Fibroblast of the conjunctiva (primary cell): Measurements from ENCODE around the gene AVEN.
"Not testable (repeated sequence)": the region's sequence is repeated elsewhere in the genome, so short reads cannot be mapped to it uniquely, and the experiment has no call there.

Source experiments
- DNase-seq: peaks from one replicate; pipeline ENCODE4 v3.0.0-alpha.2; 2010; ENCODE audit warnings: low read depth

AVEN gene

DNA sequence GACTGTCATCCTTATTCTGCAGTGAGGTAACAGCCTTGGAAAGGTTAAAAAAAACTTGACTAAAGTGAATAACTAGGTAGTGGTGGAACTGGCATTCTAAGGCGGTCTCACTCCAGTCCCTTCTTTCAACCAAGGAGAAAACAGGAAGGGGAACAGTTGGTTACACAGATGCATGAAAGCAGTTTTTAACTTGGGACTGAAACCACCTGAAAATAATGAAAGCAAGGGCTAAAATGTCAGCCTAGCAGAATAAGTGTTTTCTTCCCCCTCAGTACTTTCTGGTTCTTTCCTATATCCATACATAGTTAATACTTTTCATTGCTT lies 748 bp upstream of the AVEN start:
- no peak for DNase-seq

DNA sequence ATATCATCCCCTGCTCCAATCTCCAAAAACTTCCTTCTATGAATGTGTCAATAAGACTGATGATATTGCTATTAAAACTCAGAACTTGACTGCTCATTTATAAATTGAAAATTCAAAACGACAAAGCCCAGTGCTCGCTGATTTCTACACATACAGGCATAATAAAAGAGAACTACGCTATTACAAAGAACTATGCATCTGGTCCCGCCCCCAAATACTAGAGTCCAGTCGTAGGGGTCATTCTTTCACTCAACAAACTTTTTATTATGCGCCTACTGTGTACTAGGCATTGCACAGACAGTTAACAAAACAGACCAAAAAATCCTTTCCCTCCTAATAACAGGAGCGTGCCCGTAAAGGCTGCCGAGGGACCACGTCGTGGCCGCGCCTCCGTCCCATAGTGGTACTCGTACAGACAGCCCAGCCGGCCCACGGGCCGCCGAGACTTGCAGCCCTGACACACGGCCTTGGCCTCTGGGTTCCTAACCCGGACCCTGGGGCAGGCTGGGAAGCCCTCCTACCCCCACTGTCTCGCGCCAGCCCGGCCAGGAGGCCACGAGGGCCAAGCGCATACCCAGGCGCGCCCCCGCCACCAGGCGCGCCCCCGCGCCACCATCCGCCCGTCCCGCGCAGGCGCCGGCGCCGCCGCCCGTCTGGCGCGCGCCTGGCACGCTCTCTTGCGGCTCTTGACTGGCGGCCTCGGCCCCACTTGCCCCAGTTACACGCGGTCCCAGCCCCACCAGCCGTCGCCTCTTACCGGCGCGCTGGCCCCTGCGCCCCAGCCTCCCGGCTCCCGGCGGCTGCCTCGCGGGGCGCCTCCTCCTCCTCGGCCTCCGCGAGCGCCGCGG lies 757 bp downstream of the AVEN start:
- DNase-seq, result peak; percentile 43

DNA sequence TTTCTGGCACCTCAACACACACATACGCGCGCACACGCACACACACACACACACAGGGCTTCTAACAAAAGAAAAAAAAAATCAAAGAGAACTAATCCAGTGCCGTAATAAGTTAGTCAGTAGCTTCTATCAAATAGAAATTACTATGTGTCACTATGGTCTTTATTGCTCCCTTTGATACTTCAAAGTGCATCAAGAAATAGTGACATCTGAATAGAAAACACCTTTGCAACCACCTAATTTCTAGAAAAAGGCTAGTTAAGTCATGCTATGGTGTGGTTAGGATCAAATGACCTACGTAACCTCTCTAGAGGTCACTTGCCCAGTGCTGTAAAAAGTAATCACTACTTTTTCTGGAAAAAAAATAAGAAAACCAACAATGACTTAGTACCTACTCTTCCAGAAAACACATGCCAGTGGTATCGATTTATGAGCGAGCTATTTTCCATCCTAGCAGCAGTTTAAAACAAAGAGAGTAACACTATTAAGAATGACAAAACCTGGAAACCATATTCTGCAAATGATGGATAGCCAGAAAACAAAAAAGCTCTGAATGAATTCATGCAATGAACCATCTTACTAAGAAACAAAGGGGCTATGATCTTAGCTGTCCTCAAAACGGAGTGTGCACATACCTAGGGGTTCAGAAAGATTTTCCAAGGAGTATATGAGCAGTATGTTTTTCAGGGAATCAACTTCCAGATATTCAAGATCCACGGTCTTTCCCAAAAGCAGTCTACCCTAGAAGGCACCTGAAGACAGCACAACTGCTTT lies 6.8 kb downstream of the AVEN start:
- no peak for DNase-seq

DNA sequence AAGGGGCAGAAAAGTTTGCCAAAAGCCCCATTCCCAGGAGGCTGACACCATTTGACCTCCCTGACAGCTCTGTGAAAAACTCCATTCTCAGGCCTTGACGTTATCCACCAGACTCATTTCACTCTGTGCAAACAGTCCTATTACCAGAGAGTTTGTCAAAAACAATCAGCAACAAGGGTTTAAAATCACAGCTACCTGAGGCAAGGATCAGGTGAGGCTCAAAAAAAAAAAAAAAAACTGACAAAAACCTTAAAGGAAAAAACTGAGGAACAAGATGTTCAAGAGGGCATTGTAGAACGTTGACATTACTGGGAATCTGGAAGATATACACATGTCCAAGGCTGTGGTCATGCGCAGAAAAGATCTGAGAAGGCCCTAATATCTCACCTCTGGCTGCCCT lies 11.4 kb downstream of the AVEN start:
- DNase-seq, result no peak

DNA sequence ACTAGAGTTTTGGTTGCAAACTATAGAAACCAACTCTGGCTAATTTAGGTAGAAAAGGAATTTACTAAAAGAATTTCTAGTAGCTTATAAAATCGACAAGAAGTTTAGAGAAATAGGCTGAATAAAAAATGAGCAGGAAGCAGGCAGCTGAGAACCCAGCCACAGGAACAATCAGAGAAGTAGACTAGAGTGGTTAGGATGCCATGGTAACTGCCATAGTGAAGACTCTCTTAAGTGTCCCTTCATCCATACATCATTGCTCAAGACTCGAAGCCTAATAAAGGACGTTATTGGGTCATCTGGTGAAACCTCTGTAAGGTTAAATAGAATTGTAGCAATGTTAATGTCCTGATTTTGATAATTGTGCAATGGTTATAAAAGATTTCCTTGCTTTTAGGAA lies 13.8 kb downstream of the AVEN start:
- DNase-seq, result no peak

DNA sequence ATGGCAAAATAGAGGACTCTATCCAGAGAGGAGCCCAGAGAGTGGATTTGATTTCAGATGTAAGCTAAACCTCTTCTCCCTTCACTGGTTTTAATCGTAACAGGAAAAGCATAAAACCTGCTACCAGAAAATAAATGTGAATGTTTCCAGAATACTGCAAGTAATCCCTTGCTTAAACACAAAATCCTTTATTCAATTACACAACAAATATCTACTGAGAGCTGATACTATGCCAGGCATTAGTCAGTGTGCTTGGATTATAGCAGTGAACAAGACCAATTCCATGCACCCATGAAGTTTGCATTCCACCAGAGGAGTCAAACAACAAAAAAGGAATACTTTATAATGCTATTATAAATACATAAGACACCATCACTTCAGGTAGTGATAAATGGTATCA lies 15.1 kb downstream of the AVEN start:
- no peak for DNase-seq

DNA sequence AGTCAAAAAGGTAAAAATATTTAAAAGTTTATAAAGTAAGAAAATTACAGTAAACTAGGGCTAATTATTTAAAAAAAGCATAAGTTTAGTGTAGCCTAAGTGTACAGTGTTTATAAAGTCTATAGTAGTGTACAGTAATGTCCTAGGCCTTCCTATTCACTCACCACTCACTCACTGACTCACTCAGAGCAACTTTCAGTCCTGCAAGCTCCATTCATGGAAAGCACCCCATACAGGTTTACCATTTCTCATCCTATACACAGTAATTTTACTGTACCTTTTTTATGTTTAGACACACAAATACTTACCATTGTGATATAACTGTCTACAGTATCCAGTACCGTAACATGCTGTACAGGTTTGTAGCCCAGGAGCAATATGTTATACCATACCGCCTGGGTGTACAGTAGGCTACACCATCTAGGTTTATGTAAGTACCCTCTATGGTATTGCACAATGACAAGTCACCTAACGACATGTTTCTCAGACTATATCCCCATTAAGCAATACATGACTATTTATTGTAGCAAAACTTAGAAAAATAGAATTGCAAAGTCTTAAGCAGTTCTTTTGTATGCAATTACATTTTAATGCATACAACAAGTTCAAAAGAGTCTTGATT lies 19.5 kb downstream of the AVEN start:
- no peak for DNase-seq

DNA sequence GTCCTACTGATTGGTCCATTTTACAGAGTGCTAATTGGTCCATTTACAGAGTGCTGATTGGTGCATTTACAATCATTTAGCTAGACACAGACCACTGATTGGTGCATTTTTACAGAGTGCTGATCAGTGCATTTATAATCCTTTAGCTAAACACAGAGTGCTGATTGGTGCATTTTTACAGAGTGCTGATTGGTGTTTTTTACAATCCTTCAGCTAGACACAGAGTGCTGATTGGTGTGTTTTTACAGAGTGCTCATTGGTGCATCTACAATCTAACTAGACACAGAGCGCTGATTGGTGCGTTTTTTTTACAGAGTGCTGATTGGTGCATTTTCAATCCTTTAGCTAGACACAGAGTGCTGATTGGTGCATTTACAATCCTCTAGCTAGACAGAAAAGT lies 20.3 kb downstream of the AVEN start:
- not testable (repeated sequence) for DNase-seq

DNA sequence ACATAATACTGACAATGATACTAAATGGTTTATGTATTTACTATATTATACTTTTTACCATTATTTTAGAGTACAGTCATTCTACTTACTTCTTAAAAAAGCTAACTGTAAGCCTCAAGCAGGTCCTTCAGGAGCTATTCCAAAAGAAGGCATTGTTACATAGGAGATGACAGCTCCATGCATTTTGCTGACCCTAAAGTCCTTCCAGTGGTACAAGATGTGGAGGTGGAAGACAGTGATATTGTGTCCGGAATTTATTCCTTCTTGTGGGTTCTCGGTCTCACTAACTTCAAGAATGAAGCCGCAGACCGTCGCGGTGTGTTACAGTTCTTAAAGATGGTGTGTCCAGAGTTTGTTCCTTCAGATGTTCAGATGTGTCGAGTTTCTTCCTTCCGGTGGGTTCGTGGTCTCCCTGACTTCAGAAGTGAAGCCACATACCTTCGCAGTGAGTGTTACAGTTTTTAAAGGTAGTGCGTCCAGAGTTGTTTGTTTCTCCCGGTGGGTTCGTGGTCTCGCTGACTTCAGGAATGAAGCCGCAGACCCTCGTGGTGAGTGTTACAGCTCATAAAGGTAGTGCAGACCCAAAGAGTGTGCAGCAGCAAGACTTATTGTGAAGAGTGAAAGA lies 20.9 kb downstream of the AVEN start:
- no peak for DNase-seq

DNA sequence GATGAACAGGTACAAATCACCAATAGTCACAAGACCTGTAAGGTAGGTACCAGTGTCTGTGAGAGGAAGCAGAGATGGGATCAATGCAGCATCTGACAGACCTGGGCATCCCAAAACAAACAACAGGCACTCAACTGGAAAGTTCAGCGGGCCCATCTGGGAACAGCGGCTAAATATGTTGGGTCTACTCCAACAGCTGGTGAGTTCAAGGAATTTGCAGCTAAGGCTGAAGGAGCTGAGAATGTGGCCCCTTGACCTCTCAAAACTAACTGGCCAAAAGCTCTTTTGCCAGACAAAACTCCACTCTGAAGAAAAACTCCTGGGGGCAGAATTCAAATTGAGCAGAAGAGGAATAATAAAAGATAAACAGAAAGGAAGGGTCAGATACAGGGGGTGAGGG lies 24.4 kb downstream of the AVEN start:
- no peak for DNase-seq

DNA sequence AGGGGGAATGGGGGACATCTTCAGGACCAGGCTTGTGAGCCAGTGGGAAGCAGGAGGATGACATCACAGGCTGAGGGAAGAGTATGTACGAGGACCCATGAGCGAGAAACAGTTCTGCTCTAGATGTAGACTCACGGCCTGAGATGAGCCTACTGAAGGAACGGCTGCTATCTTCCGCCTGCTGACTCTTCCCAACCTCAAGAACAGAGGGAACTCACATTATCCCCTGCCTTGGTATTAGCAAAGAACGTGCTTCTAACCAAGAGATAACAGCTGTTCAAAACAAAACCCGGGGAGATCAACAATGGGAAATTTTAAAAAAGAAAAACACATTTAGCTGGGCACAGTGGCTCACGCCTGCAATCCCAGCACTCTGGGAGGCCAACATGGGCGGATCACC lies 25.3 kb downstream of the AVEN start:
- DNase-seq, result no peak

DNA sequence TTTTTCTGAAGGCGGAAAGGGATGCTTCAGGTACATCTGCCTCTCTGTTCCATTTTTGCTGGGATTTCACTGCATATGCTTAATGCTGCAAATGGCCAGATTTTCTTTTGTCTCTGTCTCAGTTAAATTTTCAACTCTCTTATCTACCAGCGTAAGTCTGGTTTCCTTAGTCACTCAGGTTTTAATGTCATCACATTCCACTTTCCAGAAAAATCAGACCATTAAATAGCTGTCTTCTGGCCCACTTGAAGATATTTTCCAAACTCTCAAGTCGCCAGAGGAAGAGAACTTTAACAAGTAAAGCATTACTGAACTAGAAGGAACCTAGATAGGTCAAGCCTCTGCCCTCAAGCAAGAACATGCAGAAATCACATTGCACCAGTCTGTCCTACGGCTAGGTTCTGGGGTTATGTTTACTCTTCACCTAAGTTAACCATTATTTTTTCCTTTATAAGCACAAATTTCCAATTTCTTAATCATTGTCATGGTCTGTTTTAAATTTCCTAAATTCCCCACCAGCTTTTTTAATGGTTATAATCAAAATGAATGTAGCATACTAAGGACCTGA lies 26.5 kb downstream of the AVEN start:
- DNase-seq, result no peak

DNA sequence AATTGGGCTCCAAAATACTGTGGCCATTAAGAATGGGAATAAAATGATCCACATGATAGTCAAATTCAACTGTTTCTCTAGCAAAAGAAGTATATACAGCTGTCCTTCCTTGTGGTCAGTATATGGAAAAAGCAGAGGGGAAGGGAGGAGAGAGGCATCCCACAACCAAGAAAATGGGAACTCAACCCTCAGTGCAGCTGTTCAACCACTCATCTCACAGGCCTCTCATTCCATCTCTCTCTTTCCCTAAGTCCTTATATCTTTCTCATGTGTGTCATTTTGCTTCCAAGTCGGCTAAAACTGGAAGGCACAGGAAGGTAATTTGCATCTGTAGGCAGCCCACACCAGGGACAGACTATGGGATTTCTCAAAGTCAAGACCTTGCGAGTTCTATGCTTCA lies 27.5 kb downstream of the AVEN start:
- DNase-seq, result no peak

DNA sequence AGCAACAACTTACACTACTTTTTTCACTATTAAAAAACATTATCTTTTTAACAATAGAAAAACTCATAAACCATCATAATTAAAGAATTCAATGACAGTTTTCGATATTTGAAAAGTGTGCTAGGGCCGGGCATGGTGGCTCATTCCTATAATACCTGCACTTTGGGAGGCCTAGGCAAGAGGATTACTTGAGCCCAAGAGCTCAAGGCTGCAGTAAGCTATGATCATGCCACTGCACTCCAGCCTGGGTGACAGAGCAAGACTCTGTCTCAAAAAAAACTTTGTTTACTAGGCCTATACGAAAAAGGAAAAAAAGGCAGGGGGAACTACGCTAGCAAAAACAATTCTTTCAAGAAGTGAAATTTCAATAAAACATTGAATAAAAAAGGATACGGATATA lies 28.1 kb downstream of the AVEN start:
- no peak for DNase-seq

DNA sequence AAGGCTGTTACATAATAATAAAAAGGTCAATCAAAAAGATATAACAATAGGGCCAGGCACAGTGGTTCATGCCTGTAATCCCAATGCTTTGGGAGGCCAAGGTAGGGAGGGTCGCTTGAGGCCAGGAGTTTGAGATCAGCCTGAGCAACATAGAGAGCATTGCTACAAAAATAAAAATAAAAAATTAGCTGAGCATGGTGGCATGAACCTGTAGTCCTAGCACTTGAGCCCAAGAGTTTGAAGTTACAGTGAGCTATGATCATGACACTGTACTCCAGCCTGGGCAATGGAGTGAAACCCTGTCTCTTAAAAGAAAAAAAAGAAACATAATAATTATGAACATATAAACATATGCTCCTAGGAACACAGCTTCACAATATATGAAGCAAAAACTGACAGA lies 29.3 kb downstream of the AVEN start:
- no peak for DNase-seq

DNA sequence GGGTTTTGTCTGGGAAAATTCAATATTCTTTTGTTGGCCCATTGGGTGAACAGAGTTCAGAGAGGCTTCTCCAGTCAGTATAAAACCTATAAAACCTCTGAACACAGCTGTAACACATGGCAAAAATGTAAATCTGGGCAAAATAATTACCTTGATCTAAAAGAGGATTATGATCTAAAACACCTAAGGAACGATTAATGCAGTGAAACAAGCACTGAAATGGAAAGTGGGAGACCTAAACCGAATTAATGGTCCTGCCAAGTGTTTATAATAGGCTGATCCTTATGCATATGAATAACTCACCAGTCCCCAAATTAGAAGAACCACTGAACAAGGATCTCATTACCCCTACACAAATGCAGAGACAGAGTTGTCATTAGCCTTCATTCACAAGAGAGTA lies 32.6 kb downstream of the AVEN start:
- DNase-seq, result no peak

DNA sequence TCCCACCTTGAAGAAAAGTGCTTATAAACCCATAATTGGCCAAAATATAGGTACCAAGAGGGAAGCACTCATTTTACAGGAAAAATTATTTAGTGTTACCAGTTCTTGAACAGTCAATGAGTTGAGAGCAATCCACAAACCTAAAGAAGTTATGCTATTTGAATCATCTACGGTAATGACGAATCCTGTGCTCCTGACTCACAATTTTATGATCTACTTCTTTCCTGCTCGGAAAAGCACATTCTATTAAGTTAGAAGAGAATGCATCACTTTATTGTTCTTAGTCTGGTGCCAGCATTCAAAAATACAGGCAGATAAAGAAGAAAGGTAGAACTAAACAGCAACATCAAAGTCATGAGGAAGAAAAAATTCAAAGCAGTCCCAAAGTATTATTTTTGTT lies 37.5 kb downstream of the AVEN start:
- no peak for DNase-seq

DNA sequence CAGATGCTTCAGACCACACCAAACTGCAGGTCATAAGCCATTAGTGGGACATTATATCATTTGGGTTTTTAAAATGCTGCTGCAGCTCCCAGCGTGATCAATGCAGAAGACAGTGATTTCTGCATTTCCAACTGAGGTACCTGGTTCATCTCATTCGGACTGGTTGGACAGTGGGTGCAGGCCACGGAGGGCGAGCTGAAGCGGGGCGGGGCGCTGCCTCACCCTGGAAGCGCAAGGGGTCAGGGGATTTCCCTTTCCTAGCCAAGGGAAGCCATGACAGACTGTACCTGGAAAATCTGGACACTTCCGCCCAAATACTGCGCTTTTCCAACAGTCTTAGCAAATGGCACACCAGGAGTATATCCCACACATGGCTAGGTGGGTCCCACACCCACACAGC lies 43.3 kb downstream of the AVEN start:
- DNase-seq, result not testable (repeated sequence)

DNA sequence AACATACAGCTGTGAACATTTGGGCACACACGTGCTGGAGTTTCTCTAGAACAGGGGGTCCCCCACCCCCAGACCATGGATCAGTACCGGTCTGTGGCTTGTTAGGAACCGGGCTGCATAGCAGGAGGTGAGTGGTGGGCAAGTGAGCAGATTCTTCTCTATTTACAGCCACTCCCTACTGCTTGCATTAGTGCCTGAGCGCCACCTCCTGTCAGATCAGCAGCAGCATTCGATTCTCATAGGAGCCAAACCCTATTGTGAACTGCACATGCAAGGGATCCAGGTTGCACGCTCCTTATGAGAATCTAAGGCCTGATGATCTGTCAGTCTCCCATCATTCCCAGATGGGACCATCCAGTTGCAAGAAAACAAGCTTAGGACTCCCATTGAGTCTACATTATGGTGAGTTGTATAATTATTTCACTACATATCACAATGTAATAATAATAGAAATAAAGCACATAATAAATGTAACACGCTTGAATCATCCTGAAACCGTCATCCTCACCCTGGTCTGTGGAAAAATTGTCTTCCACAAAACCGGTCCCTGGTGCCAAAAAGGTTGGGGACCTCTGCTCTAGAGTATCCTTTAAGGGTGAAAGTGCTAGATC lies 44.9 kb downstream of the AVEN start:
- DNase-seq, result no peak

DNA sequence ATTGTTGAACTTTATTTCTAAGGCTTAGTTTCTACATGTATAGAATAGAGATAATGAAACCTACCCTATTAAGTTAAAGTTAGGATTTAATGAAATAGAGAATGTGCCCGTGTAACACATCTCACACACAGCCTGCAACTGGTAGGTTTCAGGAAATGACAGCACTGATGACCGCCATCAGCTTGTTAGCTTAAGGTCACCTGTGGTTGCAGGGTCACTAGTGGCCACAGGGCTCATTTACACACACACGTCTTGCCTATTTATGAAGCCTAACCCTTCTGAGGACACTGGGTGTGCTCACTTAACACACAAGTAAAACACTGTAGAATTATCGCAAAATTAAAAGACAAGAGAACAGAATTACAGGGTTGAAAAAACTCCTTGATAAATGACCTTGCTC lies 50.6 kb downstream of the AVEN start:
- DNase-seq, result no peak

DNA sequence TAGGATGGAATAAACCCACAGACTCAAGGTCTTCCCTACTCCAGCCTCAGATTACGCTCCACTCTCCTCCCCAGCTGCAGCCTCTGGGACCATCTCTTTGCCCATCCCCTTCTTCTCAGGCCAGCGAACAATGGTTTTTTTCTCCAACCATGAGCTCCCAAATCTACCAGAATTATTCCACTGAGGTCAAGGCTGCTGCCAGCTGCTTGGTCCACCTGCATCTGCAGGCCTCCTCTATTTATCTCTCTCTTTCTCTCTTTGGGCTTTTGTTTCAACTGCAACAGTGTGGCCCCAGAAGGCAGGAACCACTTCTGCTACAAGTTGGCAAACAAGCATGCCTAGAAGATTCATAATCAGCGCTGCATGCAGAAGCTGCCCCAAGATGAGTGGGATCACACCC lies 51.6 kb downstream of the AVEN start:
- DNase-seq, result no peak

DNA sequence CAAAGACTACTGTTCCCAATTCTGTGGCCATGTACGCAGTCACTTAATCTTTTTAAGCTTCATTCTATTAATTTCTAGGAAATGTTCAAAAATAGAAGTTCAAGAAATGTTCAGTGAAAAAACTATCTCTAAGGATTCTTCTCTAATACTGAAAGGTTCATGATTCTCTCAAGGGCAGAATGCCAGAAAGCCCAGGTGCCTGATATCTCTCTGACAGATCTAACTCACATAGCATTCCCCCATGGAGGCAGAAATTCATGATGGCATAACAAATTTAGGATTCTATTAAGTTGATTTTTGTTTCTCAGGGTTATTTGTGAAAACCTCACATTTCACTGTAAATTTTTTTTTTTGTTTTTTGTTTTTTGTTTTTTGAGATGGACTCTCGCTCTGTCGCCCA lies 53.3 kb downstream of the AVEN start:
- DNase-seq, result no peak
